HepG2 (cell line): ENCODE measurements around the gene DUSP22. TPM values are rescaled to one million over a fixed set of nuclear protein-coding genes. Genes with fewer than 3 reads are reported as not detected.
A peak's percentile ranks its signal among the peaks of the same experiment; 100 is the strongest.

Experiments
- ATAC-seq: fragments of 200-7000 bp; cut with Tn5 transposase; 3 replicates; pipeline ENCODE4 v1.9.1; 2020; ENCODE audit warnings: mild to moderate bottlenecking, moderate library complexity
- BruUV-seq: library from RNA; stranded (reverse); fragments of 400-500 nt; replicated peaks from 2 replicates; lab custom pipeline; 2021; lab: Mats Ljungman, UMichigan
- CTCF ChIA-PET: fragments of 300-600 bp; formaldehyde crosslinking; extraction: SDS; loops from one replicate; lab custom pipeline; 2021; ENCODE audit warnings: low total read pairs, inconsistent platforms, low intra/inter-chr PET ratio; lab: Yijun Ruan, JAX
- POLR2A ChIA-PET: fragments of 350-600 bp; sonication (Branson Sonifier 250); formaldehyde crosslinking; loops from one replicate; lab custom pipeline; 2020; ENCODE audit warnings: antibody characterized with exemption, inconsistent platforms; lab: Yijun Ruan, JAX
- DNase-seq: peaks from one replicate; pipeline ENCODE4 v3.0.0-alpha.2; 2015; ENCODE audit warnings: low spot score
- FAIRE-seq: peaks from 3 replicates; lab custom pipeline; 2011; peaks lifted over from hg19 to GRCh38; lab: Jason Lieb, UNC
- H2AFZ ChIP-seq: one replicate; pipeline ENCODE4 v1.6.1; 2011; ENCODE audit warnings: low read length, inconsistent platforms
- H3K27ac ChIP-seq: fragments of 300-600 bp; 3 replicates; pipeline ENCODE4 v1.8.0; 2011; ENCODE audit warnings: mixed run types, mild to moderate bottlenecking, mixed read lengths, low read length, inconsistent platforms; ENCODE audit not compliant: insufficient read depth; ENCODE audit errors: extremely low read length
- H3K27me3 ChIP-seq, 2 experiments: fragments of 200-600 bp in 1 of 2; 2 replicates in 1 of 2; 3 replicates in 1 of 2; pipeline versions ENCODE4 v1.6.0 to v1.8.0; 2011; ENCODE audit warnings: low read length in 2 of 2, mild to moderate bottlenecking in 2 of 2, moderate library complexity in 2 of 2, inconsistent platforms in 1 of 2; ENCODE audit not compliant: insufficient read depth in 2 of 2, control insufficient read depth in 1 of 2
- H3K36me3 ChIP-seq, 2 experiments: fragments of 200-600 bp in 1 of 2; replicated peaks in 1 of 2; 2 replicates in 1 of 2; 3 replicates in 1 of 2; pipeline versions ENCODE4 v1.5.1 to v1.8.0; 2011; ENCODE audit warnings: low read length in 2 of 2, inconsistent platforms in 1 of 2; ENCODE audit not compliant: insufficient read depth in 2 of 2, control insufficient read depth in 1 of 2
- H3K4me1 ChIP-seq: 2 replicates; pipeline ENCODE4 v1.5.1; 2012; ENCODE audit warnings: low read length, inconsistent platforms; ENCODE audit not compliant: insufficient read depth
- H3K4me2 ChIP-seq: 2 replicates; pipeline ENCODE4 v1.6.0; 2011; ENCODE audit warnings: low read depth, low read length, inconsistent platforms
- H3K4me3 ChIP-seq, 3 experiments: fragments of 200-600 bp in 1 of 3; sonication (generic), shearing (Covaris generic) in 1 of 3; replicated peaks in 1 of 3; 2 replicates each; pipeline ENCODE4 v1.5.1; 2011 to 2016; ENCODE audit warnings: low read length in 3 of 3, inconsistent platforms in 2 of 3, low read depth in 2 of 3, mild to moderate bottlenecking in 2 of 3, control low read depth in 1 of 3, mixed read lengths in 1 of 3; ENCODE audit not compliant: insufficient read depth in 1 of 3
- H3K79me2 ChIP-seq: one replicate; pipeline ENCODE4 v1.6.1; 2011; ENCODE audit warnings: low read length, inconsistent platforms; ENCODE audit not compliant: insufficient read depth
- H3K9ac ChIP-seq: 2 replicates; pipeline ENCODE4 v1.6.0; 2011; ENCODE audit warnings: mild to moderate bottlenecking, low read depth, low read length, inconsistent platforms; ENCODE audit not compliant: insufficient read depth
- H3K9me3 ChIP-seq: 2 replicates; pipeline ENCODE4 v1.5.1; 2012; ENCODE audit warnings: mild to moderate bottlenecking, low read length
- H4K20me1 ChIP-seq: 2 replicates; pipeline ENCODE4 v1.6.0; 2011; ENCODE audit warnings: inconsistent platforms, mild to moderate bottlenecking, low read length, moderate library complexity; ENCODE audit not compliant: insufficient read depth
- ELF4 ChIP-seq: sonication (generic); formaldehyde crosslinking; IDR thresholded peaks from 2 replicates; pipeline ENCODE4 v1.5.0; 2020; ENCODE audit warnings: missing genetic modification reagents, mild to moderate bottlenecking, moderate library complexity, borderline replicate concordance
- KLF6 ChIP-seq: IDR thresholded peaks from 2 replicates; pipeline ENCODE4 v1.8.0; 2016; ENCODE audit warnings: missing biosample characterization, missing genetic modification reagents
- RARA ChIP-seq: IDR thresholded peaks from 2 replicates; pipeline ENCODE4 v1.6.1; 2016; ENCODE audit warnings: missing genetic modification reagents, missing compliant biosample characterization
- ZNF577 ChIP-seq: sonication (generic); formaldehyde crosslinking; IDR thresholded peaks from 2 replicates; pipeline ENCODE4 v1.4.0; 2020; ENCODE audit warnings: mild to moderate bottlenecking, low read depth, missing genetic modification reagents, borderline replicate concordance
- ZNF619 ChIP-seq: sonication (generic); formaldehyde crosslinking; IDR thresholded peaks from 2 replicates; pipeline ENCODE4 v1.4.0; 2020; ENCODE audit warnings: mild to moderate bottlenecking, missing genetic modification reagents
- ZNF768 ChIP-seq: sonication (generic); formaldehyde crosslinking; IDR thresholded peaks from 2 replicates; pipeline ENCODE4 v1.4.0; 2020; ENCODE audit warnings: missing genetic modification reagents
- ZSCAN12 ChIP-seq: sonication (generic); formaldehyde crosslinking; IDR thresholded peaks from 2 replicates; pipeline ENCODE4 v1.9.0; 2021; ENCODE audit warnings: mild to moderate bottlenecking, missing genetic modification reagents
- ZSCAN21 ChIP-seq: sonication (generic); formaldehyde crosslinking; IDR thresholded peaks from 2 replicates; pipeline ENCODE4 v1.8.0; 2022; ENCODE audit warnings: mild to moderate bottlenecking, missing genetic modification reagents, moderate library complexity, borderline replicate concordance
- WGBS: methylation state at CpG from one replicate; pipeline ENCODE4 v1.1.6; 2017; ENCODE audit warnings: low lambda C conversion rate; 5-methylcytosine and 5-hydroxymethylcytosine counted together
- in situ Hi-C: cut with HindIII; loops from 2 replicates; pipeline ENCODE4 v1.10.0; 2017; ENCODE audit warnings: low pct_unique_long_range_greater_than_20kb; ENCODE audit not compliant: extremely low pct_ligation_motif_present
- intact Hi-C: fragments of 100-400 bp; cut with micrococcal nuclease; formaldehyde crosslinking; loops from one replicate; pipeline ENCODE4 v1.10.0; 2022; ENCODE audit not compliant: unreplicated experiment
- polyA plus RNA-seq, 8 experiments: library from polyadenylated mRNA; depleted of rRNA in 3 of 8; stranded (reverse) in 7 of 8; unstranded in 1 of 8; fragments of >200 nt; fragmentation: Illumina TruSeq in 4 of 8; extraction: Trizol in 4 of 8; gene quantifications; 2 replicates each; pipeline versions ENCODE4 v1.2.1 to v1.2.3, GENCODE V29; 2011 to 2016; ENCODE audit warnings: low read depth in 4 of 8, missing spikeins in 1 of 8, mixed read lengths in 1 of 8; ENCODE audit not compliant: insufficient read depth in 1 of 8
- total RNA-seq, 5 experiments: library from RNA; depleted of rRNA; stranded (reverse); fragments of >200 nt; fragmentation: Illumina TruSeq; extraction: Trizol; gene quantifications; 2 replicates each; pipeline ENCODE4 v1.2.3, GENCODE V29; 2016; ENCODE audit warnings: low read depth in 1 of 5
- TF ChIP-seq, protein P1 (sequence below): sonication (generic); formaldehyde crosslinking; IDR thresholded peaks from 2 replicates; pipeline ENCODE4 v1.5.0; 2020; ENCODE audit warnings: mild to moderate bottlenecking, missing genetic modification reagents, borderline replicate concordance

The DUSP22 gene
- total and polyA plus RNA-seq, 2 of the 13 experiments (the other 11 are each of a cell fraction or from before 2014, with no cell fraction given): 20.2 to 32.8 TPM

DNA sequence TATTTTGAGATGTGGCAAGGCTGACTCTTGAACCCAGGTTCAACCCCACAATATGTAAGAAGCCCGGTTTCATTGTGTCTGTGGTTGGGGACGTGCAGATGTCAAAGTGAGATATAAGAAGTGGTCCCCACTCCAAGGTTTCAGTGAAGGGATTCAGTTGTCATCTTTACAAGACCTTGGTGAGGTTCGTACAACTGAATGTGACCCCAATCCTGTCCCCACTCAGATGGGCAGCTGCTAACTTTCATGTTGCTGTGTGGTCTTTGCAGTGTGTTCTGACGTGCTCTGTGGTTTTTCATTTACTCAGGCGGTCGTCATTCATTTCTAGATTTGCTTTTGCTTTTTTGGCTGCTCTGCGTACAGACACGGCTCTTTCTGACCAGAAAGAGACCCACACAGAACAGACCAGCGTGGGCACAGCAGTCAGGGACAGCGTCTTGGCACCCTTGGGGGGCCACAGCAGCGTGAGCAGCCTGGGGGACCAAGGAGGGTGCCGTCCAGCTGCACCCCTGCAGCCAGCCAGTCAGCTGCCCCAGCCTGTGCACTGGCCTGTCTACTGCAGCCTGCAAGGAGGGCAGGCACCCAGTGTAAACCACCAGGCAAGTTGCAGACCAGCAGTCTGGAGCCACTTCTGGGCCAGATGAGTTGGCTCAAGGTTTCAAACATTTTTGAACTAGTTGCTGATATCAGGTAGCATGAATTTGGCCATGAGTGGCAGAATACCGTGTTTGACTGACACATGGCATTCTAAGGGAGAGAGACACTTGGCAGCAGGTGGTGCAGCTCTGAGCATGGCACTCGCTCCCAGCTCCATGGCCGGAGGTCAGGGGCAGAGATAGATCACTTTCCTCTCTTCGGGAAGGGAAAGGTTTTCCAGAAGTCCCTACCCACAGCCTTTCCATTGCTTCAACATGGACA, 49.9 kb downstream of the DUSP22 start:
- no peak overlapping the region for H3K4me3 ChIP-seq
- H3K4me1 ChIP-seq: peaks cover 16% of the 10 kb centered on the region
- H4K20me1 ChIP-seq: no peaks in the 10 kb centered on the region
- no TSS peak for BruUV-seq
- TF ChIP-seq ZNF768 (CRISPR knock-in tag) (0 out of 2 replicates have a peak, but pooled peaks have one; percentile 19), ZSCAN21 (CRISPR knock-in tag) (0 out of 2 replicates have a peak, but pooled peaks have one; percentile 43), ZSCAN12 (CRISPR knock-in tag) (no peak)
- H3K36me3 ChIP-seq: no peaks in the 10 kb centered on the region; a peak in 1 of 5 replicates
- intact Hi-C loops: no loop called here
- H3K4me2 ChIP-seq: no peak overlapping the region
- CTCF ChIA-PET: no interaction called here
- POLR2A ChIA-PET: no interaction called here
- no peak overlapping the region for H2AFZ ChIP-seq
- no peak overlapping the region for H3K9ac ChIP-seq
- ATAC-seq: peak; percentile 13; the same call in 2 of the 3 replicates
- no peak overlapping the region for H3K27ac ChIP-seq
- in situ Hi-C loops: no loop called here
- no peaks in the 10 kb centered on the region for H3K79me2 ChIP-seq
- 52% methylated on average over 16 of the region's 16 CpGs for WGBS
- no peak for FAIRE-seq
- no peak for DNase-seq
- no peaks in the 10 kb centered on the region for H3K27me3 ChIP-seq
- no peaks in the 10 kb centered on the region for H3K9me3 ChIP-seq

DNA sequence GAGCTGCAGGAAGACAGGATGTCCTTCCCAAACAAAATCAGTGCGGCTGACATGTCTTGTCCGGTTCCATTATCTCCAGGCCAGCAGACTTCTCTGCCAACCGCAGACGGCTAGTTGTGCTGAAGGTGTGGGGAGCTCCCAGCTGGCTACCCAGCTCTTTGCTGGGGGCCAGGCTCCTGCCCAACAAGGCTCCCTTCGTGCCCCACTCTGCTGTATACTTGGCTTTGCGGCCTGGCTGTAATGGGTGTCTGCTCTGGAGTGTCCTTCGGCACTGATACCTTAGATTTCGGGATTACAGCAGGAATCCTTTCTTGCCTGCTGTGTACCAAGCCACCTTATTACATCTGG, 50.5 kb downstream of the DUSP22 start:
- in situ Hi-C loops (no loop called here), intact Hi-C loops (no loop called here)
- FAIRE-seq (no peak), DNase-seq (no peak), ATAC-seq (no peak)
- no peaks in the 10 kb centered on the region; a peak in 1 of 5 replicates for H3K36me3 ChIP-seq
- ChIA-PET POLR2A (no interaction called here), CTCF (no interaction called here)
- H3K9ac ChIP-seq: no peak overlapping the region
- no peak overlapping the region for H3K4me3 ChIP-seq
- no peaks in the 10 kb centered on the region for H3K27me3 ChIP-seq
- no peaks in the 10 kb centered on the region for H3K79me2 ChIP-seq
- no peaks in the 10 kb centered on the region for H4K20me1 ChIP-seq
- BruUV-seq: no TSS peak
- no peak overlapping the region for H3K27ac ChIP-seq
- WGBS: 78% methylated on average over 8 of the region's 8 CpGs
- H3K4me2 ChIP-seq: no peak overlapping the region
- no peaks in the 10 kb centered on the region for H3K9me3 ChIP-seq
- H3K4me1 ChIP-seq: peaks cover 14% of the 10 kb centered on the region
- no peak overlapping the region for H2AFZ ChIP-seq
- TF ChIP-seq, protein P1, sequence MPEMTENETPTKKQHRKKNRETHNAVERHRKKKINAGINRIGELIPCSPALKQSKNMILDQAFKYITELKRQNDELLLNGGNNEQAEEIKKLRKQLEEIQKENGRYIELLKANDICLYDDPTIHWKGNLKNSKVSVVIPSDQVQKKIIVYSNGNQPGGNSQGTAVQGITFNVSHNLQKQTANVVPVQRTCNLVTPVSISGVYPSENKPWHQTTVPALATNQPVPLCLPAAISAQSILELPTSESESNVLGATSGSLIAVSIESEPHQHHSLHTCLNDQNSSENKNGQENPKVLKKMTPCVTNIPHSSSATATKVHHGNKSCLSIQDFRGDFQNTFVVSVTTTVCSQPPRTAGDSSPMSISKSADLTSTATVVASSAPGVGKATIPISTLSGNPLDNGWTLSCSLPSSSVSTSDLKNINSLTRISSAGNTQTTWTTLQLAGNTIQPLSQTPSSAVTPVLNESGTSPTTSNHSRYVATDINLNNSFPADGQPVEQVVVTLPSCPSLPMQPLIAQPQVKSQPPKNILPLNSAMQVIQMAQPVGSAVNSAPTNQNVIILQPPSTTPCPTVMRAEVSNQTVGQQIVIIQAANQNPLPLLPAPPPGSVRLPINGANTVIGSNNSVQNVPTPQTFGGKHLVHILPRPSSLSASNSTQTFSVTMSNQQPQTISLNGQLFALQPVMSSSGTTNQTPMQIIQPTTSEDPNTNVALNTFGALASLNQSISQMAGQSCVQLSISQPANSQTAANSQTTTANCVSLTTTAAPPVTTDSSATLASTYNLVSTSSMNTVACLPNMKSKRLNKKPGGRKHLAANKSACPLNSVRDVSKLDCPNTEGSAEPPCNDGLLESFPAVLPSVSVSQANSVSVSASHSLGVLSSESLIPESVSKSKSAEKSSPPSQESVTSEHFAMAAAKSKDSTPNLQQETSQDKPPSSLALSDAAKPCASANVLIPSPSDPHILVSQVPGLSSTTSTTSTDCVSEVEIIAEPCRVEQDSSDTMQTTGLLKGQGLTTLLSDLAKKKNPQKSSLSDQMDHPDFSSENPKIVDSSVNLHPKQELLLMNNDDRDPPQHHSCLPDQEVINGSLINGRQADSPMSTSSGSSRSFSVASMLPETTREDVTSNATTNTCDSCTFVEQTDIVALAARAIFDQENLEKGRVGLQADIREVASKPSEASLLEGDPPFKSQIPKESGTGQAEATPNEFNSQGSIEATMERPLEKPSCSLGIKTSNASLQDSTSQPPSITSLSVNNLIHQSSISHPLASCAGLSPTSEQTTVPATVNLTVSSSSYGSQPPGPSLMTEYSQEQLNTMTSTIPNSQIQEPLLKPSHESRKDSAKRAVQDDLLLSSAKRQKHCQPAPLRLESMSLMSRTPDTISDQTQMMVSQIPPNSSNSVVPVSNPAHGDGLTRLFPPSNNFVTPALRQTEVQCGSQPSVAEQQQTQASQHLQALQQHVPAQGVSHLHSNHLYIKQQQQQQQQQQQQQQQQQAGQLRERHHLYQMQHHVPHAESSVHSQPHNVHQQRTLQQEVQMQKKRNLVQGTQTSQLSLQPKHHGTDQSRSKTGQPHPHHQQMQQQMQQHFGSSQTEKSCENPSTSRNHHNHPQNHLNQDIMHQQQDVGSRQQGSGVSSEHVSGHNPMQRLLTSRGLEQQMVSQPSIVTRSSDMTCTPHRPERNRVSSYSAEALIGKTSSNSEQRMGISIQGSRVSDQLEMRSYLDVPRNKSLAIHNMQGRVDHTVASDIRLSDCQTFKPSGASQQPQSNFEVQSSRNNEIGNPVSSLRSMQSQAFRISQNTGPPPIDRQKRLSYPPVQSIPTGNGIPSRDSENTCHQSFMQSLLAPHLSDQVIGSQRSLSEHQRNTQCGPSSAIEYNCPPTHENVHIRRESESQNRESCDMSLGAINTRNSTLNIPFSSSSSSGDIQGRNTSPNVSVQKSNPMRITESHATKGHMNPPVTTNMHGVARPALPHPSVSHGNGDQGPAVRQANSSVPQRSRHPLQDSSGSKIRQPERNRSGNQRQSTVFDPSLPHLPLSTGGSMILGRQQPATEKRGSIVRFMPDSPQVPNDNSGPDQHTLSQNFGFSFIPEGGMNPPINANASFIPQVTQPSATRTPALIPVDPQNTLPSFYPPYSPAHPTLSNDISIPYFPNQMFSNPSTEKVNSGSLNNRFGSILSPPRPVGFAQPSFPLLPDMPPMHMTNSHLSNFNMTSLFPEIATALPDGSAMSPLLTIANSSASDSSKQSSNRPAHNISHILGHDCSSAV (CRISPR knock-in tag): no peak
- TF ChIP-seq ZNF577 (CRISPR knock-in tag) (no peak), RARA (CRISPR knock-in tag) (no peak), ZNF619 (no peak), ELF4 (no peak), KLF6 (no peak)
